Epithelial cell of proximal tubule (primary cell): ENCODE results near the gene MRPL46. TPM values are rescaled to one million over a fixed set of nuclear protein-coding genes. Genes with fewer than 3 reads are reported as not detected.

Experiments used
- DNase-seq: peaks from one replicate; pipeline ENCODE4 v3.0.0-alpha.2; 2011; ENCODE audit warnings: low read depth
- H3K4me3 ChIP-seq: 2 replicates; pipeline ENCODE4 v1.5.1; 2011; ENCODE audit warnings: low read depth, mild to moderate bottlenecking, low read length
- total RNA-seq: library from RNA; depleted of rRNA; stranded (reverse); fragments of >200 nt; gene quantifications from 2 replicates; pipeline ENCODE4 v1.2.3, GENCODE V29; 2015
- TF ChIP-seq, protein P1 (sequence below): conservative IDR thresholded peaks from 2 replicates; pipeline ENCODE4 v1.5.1; 2012; ENCODE audit warnings: low read depth, mild to moderate bottlenecking, low read length

MRPL46 gene
- total RNA-seq, 1 donor from 2014 or later, result 30.4 TPM

DNA sequence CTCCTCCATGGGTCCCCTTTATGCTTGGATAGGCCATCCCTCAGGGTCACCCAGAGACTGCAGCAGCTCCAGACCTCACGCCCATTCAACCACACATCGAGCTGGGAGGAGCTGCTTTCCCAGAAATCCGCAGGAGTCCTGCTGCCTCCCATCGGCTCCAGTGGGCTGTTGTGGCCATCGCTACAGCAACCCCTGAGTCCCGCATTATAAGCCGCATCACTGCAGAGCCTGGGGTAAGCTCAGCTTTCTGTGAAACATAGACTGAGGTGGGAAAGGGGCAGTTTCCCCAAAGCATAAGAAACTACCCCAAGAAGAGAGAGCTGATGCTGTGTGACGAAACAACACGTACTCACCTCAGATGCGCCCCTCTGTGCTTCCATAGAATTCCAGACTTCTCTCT is 35.7 kb downstream of the MRPL46 start:
- TF ChIP-seq, protein P1, sequence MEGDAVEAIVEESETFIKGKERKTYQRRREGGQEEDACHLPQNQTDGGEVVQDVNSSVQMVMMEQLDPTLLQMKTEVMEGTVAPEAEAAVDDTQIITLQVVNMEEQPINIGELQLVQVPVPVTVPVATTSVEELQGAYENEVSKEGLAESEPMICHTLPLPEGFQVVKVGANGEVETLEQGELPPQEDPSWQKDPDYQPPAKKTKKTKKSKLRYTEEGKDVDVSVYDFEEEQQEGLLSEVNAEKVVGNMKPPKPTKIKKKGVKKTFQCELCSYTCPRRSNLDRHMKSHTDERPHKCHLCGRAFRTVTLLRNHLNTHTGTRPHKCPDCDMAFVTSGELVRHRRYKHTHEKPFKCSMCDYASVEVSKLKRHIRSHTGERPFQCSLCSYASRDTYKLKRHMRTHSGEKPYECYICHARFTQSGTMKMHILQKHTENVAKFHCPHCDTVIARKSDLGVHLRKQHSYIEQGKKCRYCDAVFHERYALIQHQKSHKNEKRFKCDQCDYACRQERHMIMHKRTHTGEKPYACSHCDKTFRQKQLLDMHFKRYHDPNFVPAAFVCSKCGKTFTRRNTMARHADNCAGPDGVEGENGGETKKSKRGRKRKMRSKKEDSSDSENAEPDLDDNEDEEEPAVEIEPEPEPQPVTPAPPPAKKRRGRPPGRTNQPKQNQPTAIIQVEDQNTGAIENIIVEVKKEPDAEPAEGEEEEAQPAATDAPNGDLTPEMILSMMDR, result no peak
- DNase-seq, result no peak
- H3K4me3 ChIP-seq, result no peak overlapping the region

DNA sequence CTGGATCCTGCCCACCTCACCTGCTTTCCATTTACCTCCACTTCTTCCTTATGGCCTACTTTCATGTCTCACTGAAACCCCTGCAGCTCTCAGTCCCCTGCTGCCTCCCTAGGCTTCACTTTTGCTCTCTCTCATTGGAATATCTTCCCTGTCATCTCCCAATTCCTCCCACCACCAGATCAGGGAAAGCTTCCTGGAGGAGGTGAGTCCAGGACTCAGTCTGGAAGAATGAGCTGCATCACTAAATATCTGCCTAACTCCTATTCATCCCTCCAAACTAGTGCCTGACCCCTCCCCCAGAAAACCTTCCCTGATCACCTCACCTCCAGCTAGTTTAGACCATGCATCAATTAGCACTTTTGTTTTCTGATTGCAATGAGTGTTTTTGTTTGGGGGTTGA is 37.1 kb downstream of the MRPL46 start:
- no peak for DNase-seq
- no peak overlapping the region for H3K4me3 ChIP-seq
- TF ChIP-seq, protein P1, result no peak

DNA sequence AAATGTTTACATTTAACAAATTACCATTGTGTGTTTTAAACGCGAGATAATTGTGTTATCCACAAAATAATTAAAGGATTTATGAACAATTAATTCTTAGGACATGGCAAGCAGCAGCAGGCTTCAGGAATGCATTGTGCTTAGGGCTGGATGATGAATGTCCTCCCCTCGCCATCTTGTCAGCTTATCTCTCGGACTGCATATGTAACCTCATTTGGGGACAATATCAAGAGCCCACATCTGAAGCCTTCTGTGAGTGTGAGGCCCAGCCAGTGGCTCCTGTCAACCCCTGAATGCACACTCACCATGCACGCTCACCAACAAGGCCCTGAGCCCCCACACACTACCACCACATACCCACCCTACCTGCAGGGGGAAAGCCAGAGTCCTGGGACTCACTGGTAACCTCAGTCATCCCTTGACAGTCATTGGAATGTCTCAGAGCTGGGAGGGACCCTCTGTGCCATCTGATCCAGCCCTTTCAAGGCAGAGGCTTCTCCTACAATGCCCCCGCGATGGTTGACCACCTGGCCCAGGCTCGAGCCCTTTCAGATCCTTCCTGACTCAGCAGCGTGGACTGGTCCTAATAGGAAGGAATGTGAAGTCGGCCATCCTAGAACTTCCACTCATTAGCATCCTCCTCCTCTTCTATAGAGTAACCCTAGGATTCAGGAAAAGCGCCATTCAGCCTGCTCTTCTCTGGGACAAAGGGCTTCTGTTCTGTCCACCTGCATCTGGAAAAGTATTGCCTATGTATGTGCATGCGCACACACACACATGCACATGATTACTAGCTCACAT is 38.2 kb downstream of the MRPL46 start:
- no peak for DNase-seq
- H3K4me3 ChIP-seq, result no peak overlapping the region
- TF ChIP-seq, protein P1, result no peak

- no peak overlapping the region for H3K4me3 ChIP-seq
- DNase-seq, result no peak
- TF ChIP-seq, protein P1, result no peak
These were observed 39.1 kb downstream of the MRPL46 start for GRCh38 chr15:88428053-88428452.

GRCh38 chr15:88426304-88426703 is 40.9 kb downstream of the MRPL46 start:
- no peak for DNase-seq
- TF ChIP-seq, protein P1, result no peak
- H3K4me3 ChIP-seq, result no peak overlapping the region

- TF ChIP-seq, protein P1, result no peak
- DNase-seq, result no peak
- H3K4me3 ChIP-seq, result no peak overlapping the region
These were observed 43.9 kb downstream of the MRPL46 start for GRCh38 chr15:88423331-88423730.

DNA sequence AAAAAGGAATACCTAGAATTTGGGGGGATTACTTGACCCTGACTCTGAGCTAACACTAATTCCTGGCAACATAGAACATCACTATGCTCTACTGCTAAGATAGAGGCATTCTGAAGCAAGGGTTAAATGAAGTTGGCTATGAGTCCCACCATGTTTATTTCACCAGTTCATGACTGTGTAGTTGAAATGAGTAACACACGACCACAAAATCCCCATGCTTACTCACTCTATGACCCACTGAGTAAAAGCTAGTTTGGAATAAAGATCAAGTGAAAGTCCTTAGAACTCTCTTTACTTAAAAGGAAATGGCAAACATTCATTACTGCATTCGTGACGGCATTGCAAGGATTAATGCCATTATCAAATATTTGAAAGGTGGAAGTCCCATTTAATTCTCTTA is 47.4 kb downstream of the MRPL46 start:
- no peak overlapping the region for H3K4me3 ChIP-seq
- peak; percentile 9 for DNase-seq
- TF ChIP-seq, protein P1, result no peak
